ENCODE measurements around the gene LIMS1. TPM values are rescaled to one million over a fixed set of nuclear protein-coding genes. Genes with fewer than 3 reads are reported as not detected.

LIMS1 gene
- polyA plus RNA-seq, 3 donors, result 49.3 to 55.5 (median 50.6) TPM

DNA sequence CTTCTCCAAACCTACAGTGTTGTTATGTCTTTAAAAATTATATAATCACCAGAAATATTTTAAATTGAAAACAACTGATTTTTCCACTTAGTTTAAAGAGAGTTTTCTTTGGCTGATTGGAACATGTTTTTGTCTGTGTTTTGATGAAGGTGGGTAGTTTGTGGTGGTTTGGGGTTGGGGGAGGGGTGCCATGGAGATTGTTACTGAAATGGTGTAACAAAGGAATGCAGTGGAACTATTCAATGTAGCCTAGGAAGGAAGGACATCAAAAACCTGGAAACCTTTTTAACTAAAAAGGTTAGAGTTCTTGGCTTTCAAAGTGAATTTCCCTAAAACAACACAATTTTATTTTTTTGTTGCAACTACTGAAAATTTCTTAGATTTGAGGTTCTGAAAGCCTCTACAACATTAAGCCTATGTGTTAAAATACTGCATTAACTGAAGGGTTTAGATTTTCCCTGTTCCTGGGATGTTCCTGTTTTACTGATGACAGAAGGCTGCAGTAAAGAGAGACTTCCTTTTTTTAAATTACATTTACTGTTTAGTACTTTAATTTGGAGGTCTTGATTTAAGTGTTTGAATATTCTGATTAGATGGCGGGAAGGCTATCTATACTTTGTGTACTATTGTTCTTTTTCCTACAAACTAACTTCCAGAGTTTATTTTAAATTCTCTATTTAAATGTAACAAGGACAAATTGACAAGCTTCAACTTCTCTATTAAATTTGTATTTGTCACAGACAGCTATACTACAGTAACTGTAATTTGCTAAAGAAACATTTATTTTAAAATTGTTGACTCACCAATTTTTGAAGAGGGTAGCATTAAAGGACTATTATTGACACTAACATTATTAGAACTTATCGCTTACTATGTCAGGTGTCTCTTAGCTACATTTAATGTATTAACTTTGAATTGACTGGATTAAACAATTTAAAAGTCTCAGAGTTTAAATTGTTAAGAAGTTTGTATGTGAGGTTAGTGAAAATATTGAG lies 87.7 kb downstream of the LIMS1 start:
- DNase-seq (ENCODE audit: extremely low read depth in 1 of 11, low read depth in 9 of 11, low spot score in 4 of 11), result no peak

- DNase-seq (ENCODE audit: extremely low read depth in 1 of 11, low read depth in 9 of 11, low spot score in 4 of 11), result no peak
Measured at GRCh38 chr2:108623616-108624015, 89.3 kb downstream of the LIMS1 start.

DNA sequence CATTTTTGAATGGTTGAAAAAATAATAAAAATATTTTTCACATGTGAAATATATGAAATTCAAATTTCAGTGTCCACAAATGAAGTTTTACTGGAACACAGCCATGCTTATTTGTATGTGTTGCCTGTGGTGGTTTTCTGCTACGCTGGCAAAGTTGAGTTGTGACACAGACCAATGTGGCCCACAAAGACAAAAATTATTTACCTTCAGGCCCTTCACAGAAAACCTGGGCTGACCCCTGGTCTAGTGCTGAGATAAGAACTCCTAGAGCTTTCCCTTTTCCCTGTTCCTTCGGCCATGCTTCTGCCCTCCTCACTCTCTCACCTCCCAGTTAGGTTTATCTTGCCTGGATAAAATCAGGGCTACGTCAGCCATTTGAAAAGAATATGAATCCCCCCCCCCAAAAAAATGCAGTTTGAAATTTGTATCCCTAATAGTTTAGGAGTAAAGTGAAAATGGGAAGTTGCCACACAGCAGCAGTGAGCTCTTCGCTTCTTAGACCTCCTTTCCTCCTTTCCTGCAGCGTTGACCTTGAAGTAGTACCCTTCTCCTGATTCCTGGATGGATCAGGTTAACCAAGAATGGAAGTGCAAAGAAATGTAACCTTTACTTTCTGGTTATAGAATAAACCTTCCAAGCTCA lies 91.0 kb downstream of the LIMS1 start:
- DNase-seq (ENCODE audit: extremely low read depth in 1 of 11, low read depth in 9 of 11, low spot score in 4 of 11), result no peak

DNA sequence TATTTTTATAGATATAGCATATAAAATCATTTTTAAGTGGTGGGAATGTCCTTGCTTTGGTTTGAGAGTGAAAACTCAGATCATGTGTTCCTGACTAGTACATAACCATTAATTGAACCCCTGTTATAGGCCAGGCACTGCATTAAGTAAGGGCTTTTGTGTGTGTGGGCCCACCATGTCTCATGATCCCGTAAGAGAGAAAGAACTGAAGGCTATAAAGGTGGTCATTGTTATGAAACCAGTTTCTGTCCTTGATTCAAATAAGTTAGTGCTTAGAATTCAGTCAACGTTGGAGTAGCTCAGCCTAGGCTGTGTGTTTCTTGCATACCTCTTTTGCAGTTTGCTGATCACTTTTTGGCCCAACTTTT lies 91.5 kb downstream of the LIMS1 start:
- no peak for DNase-seq (ENCODE audit: extremely low read depth in 1 of 11, low read depth in 9 of 11, low spot score in 4 of 11)

GRCh38 chr2:108626995-108627394 lies 92.7 kb downstream of the LIMS1 start:
- DNase-seq (ENCODE audit: extremely low read depth in 1 of 11, low read depth in 9 of 11, low spot score in 4 of 11), result no peak

DNA sequence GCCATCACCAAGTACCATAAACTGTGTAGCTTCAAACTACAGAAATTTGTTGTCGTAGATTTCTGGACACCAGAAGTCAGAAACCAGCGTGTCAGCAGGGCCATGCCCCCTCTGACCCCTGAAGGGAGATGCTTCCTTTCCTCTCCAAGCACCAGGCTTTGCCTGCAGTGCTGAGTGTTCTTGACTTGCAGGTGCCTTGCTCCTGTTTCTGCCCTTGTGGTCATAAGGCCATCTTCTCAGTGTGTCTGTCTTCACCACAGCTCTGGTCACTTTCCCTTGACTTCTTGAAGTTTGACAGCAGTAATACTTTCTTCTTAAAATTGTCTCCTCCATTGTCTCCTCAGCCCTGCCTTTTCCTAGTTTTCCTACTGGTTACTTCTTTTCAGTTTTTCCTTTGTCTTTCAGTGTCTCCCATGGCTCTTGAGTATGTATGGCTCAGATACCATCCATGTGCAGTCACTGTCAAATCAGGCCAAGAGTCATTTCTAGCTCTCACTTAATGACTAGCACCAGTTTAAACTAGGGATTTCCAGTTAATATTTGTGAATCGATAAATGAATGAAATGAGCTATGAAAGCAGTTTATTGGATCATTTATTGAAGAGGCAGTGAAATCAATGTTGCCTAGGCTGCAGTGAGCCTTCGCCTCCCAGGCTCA lies 93.8 kb downstream of the LIMS1 start:
- DNase-seq (ENCODE audit: extremely low read depth in 1 of 11, low read depth in 9 of 11, low spot score in 4 of 11), result no peak

GRCh38 chr2:108628936-108629335 lies 94.7 kb downstream of the LIMS1 start:
- DNase-seq (ENCODE audit: extremely low read depth in 1 of 11, low read depth in 9 of 11, low spot score in 4 of 11), result no peak

DNA sequence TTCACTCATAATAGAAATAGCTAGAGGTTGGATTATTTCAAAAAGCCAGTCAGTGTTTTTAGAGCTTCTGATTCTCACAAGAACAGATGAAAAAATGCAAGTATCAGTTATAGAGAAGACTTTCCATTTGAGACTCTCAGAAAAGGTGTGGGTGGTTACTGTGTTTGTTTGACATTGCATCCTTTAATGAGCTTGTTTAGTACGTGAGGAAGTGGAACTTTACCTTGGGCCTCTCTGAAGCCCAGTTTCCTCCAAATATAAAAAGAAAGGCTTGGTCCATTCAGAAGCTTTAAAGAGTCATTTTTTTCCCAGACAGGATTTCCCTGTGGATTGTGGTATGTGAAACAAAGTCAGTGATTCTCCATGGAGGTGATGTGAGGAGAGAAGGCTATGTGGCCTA lies 95.1 kb downstream of the LIMS1 start:
- DNase-seq (ENCODE audit: extremely low read depth in 1 of 11, low read depth in 9 of 11, low spot score in 4 of 11), result no peak

DNA sequence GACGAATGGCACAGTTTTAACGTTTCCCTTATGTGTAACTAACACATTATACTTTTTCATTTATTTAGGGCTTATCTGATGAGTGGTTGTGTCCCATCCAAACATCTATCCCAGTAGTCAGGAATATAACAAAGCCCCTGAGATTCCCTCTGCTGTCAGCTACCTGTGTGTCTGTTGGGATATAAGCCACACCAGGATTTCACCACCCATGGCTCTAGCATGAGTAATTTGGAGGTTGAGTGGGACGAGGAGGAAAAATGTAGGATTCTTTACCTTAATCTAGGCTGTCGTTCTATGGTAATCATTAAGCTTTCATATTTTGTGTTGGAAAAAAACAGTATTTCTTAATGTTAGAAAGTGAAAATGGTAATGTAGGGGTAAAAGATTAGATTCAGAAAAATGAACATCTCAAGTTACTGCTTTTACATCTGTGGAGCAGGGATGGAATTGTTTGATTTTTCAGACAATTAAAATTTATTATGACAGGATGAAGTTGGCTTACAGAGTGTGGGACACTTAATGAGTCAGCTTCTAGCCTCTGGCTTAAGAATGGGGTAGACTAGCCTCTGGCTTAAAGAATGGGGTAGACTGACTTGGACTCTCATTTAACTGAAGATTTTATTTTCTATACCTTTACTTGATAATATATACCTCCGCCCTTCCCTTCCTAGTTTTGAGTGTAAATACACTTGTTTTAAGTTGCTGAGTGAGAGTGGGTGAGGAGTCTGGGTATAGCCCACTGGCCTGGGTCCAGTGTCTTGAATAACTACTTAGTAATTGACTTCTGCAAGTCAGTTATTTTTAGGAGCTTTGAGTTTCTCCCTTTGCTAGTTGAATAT lies 96.5 kb downstream of the LIMS1 start:
- no peak for DNase-seq (ENCODE audit: extremely low read depth in 1 of 11, low read depth in 9 of 11, low spot score in 4 of 11)

DNA sequence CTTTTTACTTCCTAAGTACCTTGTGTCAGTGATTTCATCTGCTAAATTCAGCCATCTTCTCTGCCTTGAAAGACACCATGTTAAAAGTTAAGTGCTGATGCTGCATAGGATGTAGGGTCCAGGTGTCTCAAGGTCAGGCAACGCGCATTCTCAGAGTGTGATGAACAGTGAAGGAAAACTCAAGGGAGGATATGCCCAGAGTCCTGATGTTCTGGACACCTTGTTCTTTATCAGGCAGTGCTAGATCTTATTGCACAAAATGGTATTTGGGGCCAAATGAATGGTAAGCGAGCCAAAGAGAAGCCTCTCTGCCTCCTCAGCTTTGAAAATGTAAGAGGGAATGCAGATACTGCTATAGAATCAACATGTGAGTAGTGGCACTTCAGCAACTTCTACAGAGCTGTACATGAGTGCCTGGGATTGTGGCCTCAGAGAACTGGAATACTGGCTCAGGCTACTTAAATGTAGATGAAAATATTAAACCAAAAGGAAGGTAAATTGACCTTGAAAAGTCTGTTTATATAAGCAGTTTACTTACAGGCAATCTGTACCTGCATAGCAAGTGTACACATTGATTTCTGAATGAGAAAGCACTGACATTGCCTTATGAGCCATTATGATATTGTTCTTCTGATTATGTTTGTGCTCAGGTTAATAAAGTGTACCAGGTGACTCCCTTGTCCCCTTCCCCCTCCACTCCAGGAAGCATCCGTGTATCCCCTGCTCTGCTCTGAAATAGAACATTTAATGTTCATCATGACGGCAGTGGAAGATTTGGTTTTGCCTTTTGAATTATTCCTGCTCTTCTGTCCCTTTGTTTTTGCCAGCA lies 98.3 kb downstream of the LIMS1 start:
- DNase-seq (ENCODE audit: extremely low read depth in 1 of 11, low read depth in 9 of 11, low spot score in 4 of 11), result no peak

DNA sequence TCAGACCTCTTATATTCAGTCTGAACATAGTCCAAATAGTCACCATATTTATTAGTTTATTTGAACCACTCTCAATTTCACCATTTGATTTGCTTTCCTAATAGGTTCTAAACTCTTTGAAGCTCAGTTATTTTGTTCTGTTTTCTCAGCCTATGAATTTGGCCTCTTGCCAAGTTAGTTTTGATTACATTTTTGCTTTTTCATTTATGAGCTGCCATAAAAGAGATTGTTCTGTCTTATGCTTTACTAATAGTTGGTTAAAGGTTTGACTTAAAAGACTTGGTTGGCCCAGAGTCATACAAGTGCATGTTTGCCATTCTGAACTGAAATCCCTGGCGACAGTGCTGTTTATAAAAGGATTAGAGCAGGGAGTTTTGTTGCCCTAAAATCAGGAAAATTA lies 99.1 kb downstream of the LIMS1 start:
- no peak for DNase-seq (ENCODE audit: extremely low read depth in 1 of 11, low read depth in 9 of 11, low spot score in 4 of 11)

GRCh38 chr2:108634011-108634410 lies 99.7 kb downstream of the LIMS1 start:
- DNase-seq (ENCODE audit: extremely low read depth in 1 of 11, low read depth in 9 of 11, low spot score in 4 of 11), result no peak

- no peak for DNase-seq (ENCODE audit: extremely low read depth in 1 of 11, low read depth in 9 of 11, low spot score in 4 of 11)
Measured at GRCh38 chr2:108634576-108635160, 100.4 kb downstream of the LIMS1 start.

DNA sequence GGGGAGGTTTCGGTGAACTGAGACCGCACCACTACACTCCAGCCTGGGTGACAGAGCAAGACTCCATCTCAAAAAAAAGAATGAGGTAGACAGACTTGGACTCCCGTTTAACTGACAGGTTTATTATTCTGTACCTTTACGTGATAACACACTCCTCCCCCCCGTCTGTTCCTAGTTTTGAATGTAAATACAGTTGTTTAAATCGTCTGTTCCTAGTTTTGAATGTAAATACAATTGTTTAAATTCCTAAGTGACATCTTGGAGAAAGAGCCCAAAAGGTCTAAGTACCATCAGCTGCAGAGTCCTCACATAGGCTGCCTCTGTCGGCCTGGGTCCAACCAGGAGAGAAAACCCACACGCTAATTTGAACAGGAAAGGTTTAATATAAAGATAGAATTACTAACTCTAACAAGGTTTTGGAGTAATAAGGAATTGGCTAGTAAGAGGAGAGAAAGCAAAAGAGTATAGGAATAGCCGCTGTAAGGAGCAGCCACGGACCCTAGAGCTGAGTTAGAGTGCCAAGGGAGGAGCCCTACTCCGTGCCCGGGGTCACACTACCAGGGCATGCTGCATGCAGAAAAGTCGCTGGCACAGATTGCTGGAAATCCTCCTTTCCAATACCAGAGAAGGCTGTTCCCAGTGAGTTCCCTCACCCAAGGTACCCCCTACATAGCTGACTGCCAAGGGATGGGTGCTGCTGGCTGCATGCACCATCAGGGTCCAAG lies 101.5 kb downstream of the LIMS1 start:
- no peak for DNase-seq (ENCODE audit: extremely low read depth in 1 of 11, low read depth in 9 of 11, low spot score in 4 of 11)

- DNase-seq (ENCODE audit: extremely low read depth in 1 of 11, low read depth in 9 of 11, low spot score in 4 of 11), result no peak
Measured at GRCh38 chr2:108637304-108637669, 103.0 kb downstream of the LIMS1 start.

GRCh38 chr2:108640731-108641130 lies 106.5 kb downstream of the LIMS1 start:
- no peak for DNase-seq (ENCODE audit: extremely low read depth in 1 of 11, low read depth in 9 of 11, low spot score in 4 of 11)

- DNase-seq (ENCODE audit: extremely low read depth in 1 of 11, low read depth in 9 of 11, low spot score in 4 of 11), result no peak
Measured at GRCh38 chr2:108641756-108642155, 107.5 kb downstream of the LIMS1 start.
